Pancreas (tissue), 10 donors: ENCODE data around the gene SYNE3. TPM values are rescaled to one million over a fixed set of nuclear protein-coding genes. Genes with fewer than 3 reads are reported as not detected.

Experiments
- ATAC-seq, 4 donors: fragments of 200-7000 bp; cut with Tn5 transposase; one replicate each; pipeline versions ENCODE4 v1.8.0 to v1.9.1; 2020; ENCODE audit warnings: mild to moderate bottlenecking in 4 of 4, moderate library complexity in 4 of 4
- DNase-seq, 6 donors: peaks; one replicate each; pipeline ENCODE4 v3.0.0-alpha.2; 2020
- FAIRE-seq: peaks from 2 replicates; lab custom pipeline; 2012; peaks lifted over from hg19 to GRCh38; lab: Jason Lieb, UNC
- H3K27ac ChIP-seq, 4 donors: fragments of 200-600 bp; sonication (generic); 1 replicate in 3 of 4; 2 replicates in 1 of 4; pipeline versions ENCODE4 v1.5.0 to v1.8.0; 2020
- H3K27me3 ChIP-seq, 4 donors: fragments of 200-600 bp; one replicate each; pipeline ENCODE4 v1.8.0; 2021
- H3K36me3 ChIP-seq, 3 donors: fragments of 200-600 bp; sonication (generic) in 1 of 3; one replicate each; pipeline versions ENCODE4 v1.5.0 to v1.8.0; 2020 to 2021
- H3K4me1 ChIP-seq, 3 donors: fragments of 200-600 bp; one replicate each; pipeline ENCODE4 v1.8.0; 2021
- H3K4me3 ChIP-seq, 4 donors: fragments of 200-600 bp; sonication (generic) in 2 of 4; one replicate each; pipeline versions ENCODE4 v1.5.0 to v1.8.0; 2020 to 2021
- H3K9me3 ChIP-seq, 4 donors: fragments of 200-600 bp; one replicate each; pipeline ENCODE4 v1.8.0; 2021
- WGBS, 2 donors: extraction: QIAGEN DNeasy Blood & Tissue Kit; methylation state at CpG; one replicate each; pipeline ENCODE4 v1.1.7; 2013; 5-methylcytosine and 5-hydroxymethylcytosine counted together
- intact Hi-C, 3 donors: fragments of 100-400 bp; cut with DNase I; formaldehyde crosslinking; loops; one replicate each; pipeline versions ENCODE4 v1.11.1 to v1.14.2; 2022
- polyA plus RNA-seq, 2 donors: library from polyadenylated mRNA; stranded (reverse); fragments of 200-250 nt; gene quantifications; one replicate each; pipeline ENCODE4 v1.2.3, GENCODE V29; 2013
- total RNA-seq, 6 donors: library from RNA; stranded (reverse); fragmentation: NEBNext Ultra II Directional in 4 of 6; extraction: Animal tissue kit (Norgen Biotek cat#: 25700) in 4 of 6; gene quantifications; one replicate each; pipeline versions ENCODE4 v1.2.1 to v1.2.4, GENCODE V29; 2021 to 2023
- TF ChIP-seq, protein P1 (sequence below), 4 donors: fragments of 200-600 bp; sonication (generic) in 3 of 4; IDR thresholded peaks; one replicate each; pipeline versions ENCODE4 v1.5.0 to v1.8.0; 2021; ENCODE audit warnings: antibody characterized with exemption in 4 of 4
- donor health status: healthy with polysubstance abuse.
- donor health status: DM: no; HTN: no; CAD: no; lungs with moderate emphysema.
- donor health status: DM: no; HTN: no; CAD: no.
- donor health status: control.
- donor health status: control.
- donor health status: Bipolar disorder and iron deficiency.
- donor health status: DM: yes; HTN: yes; CAD: no.
- donor health status: DM: no; HTN: no; CAD: no.
- donor health status: DM: no; HTN: no; CAD: no.
- donor health status: DM: yes; HTN: yes; CAD: no.

The SYNE3 gene
- total and polyA plus RNA-seq, 8 donors, result 0.54 to 4.5 (median 2.0) TPM

DNA sequence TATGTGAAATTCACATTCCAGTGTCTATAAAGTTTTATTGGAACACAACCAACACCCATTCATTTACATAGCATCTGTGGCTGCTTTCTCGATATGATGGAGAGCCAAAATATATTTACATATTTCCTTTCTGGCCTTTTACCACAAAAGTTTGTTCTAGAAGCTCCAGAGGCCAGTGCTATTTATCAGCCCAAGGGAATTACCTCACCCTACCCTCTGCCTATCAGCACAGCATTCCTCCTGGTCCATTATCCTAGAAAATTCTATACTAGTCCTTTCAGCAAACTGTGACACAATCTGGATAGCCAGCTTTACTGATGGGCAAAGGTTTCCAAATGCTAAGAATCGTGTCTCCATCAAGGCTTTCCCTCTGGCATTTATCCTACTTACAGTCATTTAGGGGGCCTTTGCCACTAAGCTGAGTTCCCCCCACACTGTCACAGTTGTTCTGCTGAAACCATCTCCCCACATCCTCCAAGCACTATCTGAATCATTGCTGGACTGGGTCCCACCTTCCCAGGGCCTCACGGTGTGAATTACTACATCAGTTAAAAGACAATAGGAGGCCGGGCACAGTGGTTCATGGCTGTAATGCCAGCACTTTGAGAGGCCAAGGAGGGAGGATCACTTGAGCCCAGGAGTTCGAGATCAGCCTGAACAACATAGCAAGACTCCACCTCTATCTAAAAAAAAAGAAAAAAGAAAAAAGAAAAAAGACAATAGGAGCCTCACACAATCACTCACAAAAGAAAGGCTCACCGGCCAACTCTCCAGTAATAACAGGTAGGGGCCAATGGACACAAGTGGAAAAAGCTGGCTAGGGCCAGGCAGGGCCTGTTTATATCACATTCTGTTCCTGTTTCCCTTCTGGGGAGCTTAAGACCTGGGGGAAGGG lies 12.1 kb downstream of the SYNE3 start:
- TF ChIP-seq, protein P1, sequence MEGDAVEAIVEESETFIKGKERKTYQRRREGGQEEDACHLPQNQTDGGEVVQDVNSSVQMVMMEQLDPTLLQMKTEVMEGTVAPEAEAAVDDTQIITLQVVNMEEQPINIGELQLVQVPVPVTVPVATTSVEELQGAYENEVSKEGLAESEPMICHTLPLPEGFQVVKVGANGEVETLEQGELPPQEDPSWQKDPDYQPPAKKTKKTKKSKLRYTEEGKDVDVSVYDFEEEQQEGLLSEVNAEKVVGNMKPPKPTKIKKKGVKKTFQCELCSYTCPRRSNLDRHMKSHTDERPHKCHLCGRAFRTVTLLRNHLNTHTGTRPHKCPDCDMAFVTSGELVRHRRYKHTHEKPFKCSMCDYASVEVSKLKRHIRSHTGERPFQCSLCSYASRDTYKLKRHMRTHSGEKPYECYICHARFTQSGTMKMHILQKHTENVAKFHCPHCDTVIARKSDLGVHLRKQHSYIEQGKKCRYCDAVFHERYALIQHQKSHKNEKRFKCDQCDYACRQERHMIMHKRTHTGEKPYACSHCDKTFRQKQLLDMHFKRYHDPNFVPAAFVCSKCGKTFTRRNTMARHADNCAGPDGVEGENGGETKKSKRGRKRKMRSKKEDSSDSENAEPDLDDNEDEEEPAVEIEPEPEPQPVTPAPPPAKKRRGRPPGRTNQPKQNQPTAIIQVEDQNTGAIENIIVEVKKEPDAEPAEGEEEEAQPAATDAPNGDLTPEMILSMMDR (IDR thresholded peaks at IDR 0.05), result no peak
- DNase-seq (no peak), ATAC-seq (no peak), FAIRE-seq (no peak)
- WGBS, 2 donors, result 83 to 89% methylated on average over 6 of the region's 6 CpGs
- Histone ChIP-seq H3K4me1 (peaks cover 0 to 4% (median 0%) of the 10 kb centered on the region in 3 donors), H3K4me3 (no peak overlapping the region), H3K36me3 (no peaks in the 10 kb centered on the region), H3K27ac (no peak overlapping the region), H3K9me3 (no peaks in the 10 kb centered on the region), H3K27me3 (no peaks in the 10 kb centered on the region)
- intact Hi-C loops, result no loop called here

DNA sequence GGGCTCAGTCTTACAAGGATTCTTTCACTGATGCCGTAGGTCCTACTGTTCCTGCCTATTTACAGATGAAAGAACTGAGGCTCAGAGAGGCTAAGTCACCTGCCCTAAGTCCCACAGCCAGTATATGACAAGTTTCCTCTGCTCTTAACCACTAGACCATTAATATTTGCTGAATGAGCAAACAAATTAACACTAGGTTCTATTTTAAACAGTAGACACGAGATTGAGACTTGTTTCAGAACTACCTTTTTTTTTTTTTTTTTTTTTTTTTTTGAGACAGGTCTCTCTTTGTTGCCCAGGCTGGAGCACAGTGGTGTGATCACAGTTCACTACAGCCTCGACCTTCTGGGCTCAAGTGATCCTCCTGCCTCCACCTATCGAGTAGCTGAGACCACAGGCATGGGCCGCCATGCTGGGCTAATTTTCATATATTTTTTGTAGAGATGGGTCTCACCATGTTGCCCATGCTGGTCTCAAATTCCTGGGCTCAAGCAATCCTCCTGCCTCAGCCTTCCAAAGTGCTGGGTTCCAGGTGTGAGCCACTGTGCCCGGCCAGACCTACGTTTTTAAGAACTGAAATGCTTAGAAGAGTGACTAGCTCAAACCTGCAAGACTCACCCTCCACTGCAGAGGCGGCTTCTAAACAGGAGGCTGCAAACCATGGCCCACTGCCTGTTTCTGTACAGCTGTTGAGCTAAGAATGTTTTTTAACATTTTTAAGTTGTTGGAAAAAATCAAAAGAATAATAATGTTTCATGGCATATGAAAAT lies 12.9 kb downstream of the SYNE3 start:
- no peaks in the 10 kb centered on the region for H3K36me3 ChIP-seq
- H3K4me1 ChIP-seq, result peaks cover 0 to 4% (median 0%) of the 10 kb centered on the region in 3 donors

DNA sequence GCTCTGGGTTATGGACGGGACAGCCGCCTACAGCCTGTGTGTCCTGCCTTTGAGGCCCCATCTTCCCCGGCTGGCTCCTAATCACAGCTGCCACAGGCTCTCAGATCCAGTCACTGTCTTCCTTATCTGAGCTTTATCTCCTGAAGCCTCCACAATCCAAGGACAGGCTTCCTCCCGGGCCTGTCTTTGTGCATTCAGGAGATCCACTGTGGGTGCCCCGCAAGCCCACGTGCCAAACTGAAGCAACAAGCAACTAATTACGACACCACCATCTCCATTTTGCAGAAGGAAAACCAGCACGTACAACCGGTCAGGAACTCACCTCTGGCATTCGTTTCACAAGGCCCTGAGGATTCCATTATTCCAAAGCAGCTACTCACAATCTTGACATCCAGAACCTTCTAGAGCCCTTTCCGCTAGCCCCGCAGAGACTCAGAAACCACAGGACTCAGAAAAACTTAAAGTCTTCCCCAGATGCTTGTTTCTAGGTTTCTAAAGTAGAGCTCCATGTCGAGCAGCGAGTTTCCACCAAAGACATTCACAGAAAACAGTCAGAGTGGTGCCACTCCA lies 14.0 kb downstream of the SYNE3 start:
- Histone ChIP-seq H3K9me3 (no peaks in the 10 kb centered on the region), H3K4me1 (no peaks in the 10 kb centered on the region), H3K27me3 (no peaks in the 10 kb centered on the region), H3K4me3 (no peak overlapping the region), H3K27ac (no peak overlapping the region), H3K36me3 (no peaks in the 10 kb centered on the region)
- intact Hi-C loops, result no loop called here
- DNase-seq, result no peak
- 82 to 86% methylated on average over 14 of the region's 14 CpGs for WGBS, 2 donors
- no peak for FAIRE-seq
- TF ChIP-seq, protein P1 (IDR thresholded peaks at IDR 0.05), result no peak
- no peak for ATAC-seq

More for the DNA sequence above, 12.9 kb downstream of the SYNE3 start:
- Histone ChIP-seq H3K27ac (no peak overlapping the region), H3K4me3 (no peak overlapping the region), H3K27me3 (no peaks in the 10 kb centered on the region), H3K9me3 (no peaks in the 10 kb centered on the region)
- DNase-seq, result no peak
- intact Hi-C loops, result no loop called here
- ATAC-seq, result no peak
- 74 to 78% methylated on average over 8 of the region's 8 CpGs for WGBS, 2 donors
- no peak for FAIRE-seq
- TF ChIP-seq, protein P1 (IDR thresholded peaks at IDR 0.05), result no peak

DNA sequence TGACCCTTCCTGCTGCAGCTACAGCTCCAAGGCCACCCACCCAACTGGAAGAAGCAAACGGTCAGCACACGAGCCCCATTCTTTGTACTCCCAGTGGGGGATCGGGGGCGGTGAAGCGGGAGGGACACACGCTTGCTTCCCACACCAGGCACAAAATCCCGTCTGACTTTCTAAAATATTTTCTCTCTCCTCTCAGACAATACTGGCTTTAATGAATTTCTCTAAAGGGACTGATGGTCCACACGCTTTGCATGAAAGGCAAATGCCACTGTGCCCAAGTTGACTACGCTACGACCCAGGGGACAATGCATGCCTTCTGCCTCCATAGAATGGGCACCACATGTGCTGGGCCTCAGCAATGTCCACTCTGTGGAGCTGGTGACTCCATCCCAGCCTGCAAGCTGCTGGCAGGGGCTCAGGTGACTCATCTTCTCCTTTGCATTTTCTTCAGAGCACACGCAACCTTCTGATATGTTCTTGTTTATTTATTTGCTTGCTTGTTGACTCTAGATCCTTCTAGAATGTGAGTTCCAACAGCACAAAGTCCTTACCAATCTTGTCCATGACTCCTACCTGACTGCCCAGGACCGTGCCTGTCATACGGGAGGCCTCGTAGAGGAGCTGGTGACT lies 15.6 kb downstream of the SYNE3 start:
- TF ChIP-seq, protein P1 (IDR thresholded peaks at IDR 0.05), result no peak
- FAIRE-seq (no peak), ATAC-seq (peak in 2 of 4 donors; percentile 33 to 40), DNase-seq (no peak)
- Histone ChIP-seq H3K27ac (no peak overlapping the region), H3K4me1 (no peaks in the 10 kb centered on the region), H3K4me3 (no peak overlapping the region), H3K9me3 (no peaks in the 10 kb centered on the region), H3K36me3 (no peaks in the 10 kb centered on the region), H3K27me3 (no peaks in the 10 kb centered on the region)
- intact Hi-C loops, result no loop called here
- 81 to 85% methylated on average over 14 of the region's 14 CpGs for WGBS, 2 donors
